Measurements from ENCODE around the gene DCLRE1A. TPM values are rescaled to one million over a fixed set of nuclear protein-coding genes. Genes with fewer than 3 reads are reported as not detected.
A peak's percentile ranks its signal among the peaks of the same experiment; 100 is the strongest.
"Not testable (repeated sequence)": the region's sequence is repeated elsewhere in the genome, so short reads cannot be mapped to it uniquely, and the experiment has no call there.

DCLRE1A gene
- total RNA-seq, 1 donor from 2014 or later: 9.2 TPM

DNA sequence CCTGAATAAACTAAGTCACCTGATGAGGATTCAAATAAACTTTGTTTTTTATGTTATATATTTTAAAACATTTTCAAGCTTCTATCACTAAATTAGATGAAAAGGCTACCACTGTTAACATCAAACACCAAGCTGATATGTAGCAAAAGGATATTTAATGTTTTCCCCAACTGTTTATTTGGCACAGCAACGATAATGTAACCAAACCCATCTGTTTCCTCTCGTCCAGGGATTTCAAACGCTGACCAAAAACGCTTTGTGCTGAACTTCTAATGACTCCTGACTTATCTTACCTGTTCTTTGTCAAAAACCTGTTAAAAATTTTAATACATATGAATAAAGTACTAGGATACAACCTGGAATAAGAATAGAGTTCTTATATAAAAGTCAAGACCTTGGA lies 30.5 kb downstream of the DCLRE1A start:
- Mint-ChIP-seq H3K4me1 (ENCODE audit: unreplicated experiment) (peaks cover 8% of the 10 kb centered on the region), H3K9me3 (no peaks in the 10 kb centered on the region), H3K27ac (no peak overlapping the region), H3K4me3 (no peak overlapping the region), H3K27me3 (peaks cover 8% of the 10 kb centered on the region), H3K36me3 (no peaks in the 10 kb centered on the region)
- no peak for DNase-seq (ENCODE audit: extremely low spot score, unreplicated experiment)
- TF ChIP-seq, protein P1, sequence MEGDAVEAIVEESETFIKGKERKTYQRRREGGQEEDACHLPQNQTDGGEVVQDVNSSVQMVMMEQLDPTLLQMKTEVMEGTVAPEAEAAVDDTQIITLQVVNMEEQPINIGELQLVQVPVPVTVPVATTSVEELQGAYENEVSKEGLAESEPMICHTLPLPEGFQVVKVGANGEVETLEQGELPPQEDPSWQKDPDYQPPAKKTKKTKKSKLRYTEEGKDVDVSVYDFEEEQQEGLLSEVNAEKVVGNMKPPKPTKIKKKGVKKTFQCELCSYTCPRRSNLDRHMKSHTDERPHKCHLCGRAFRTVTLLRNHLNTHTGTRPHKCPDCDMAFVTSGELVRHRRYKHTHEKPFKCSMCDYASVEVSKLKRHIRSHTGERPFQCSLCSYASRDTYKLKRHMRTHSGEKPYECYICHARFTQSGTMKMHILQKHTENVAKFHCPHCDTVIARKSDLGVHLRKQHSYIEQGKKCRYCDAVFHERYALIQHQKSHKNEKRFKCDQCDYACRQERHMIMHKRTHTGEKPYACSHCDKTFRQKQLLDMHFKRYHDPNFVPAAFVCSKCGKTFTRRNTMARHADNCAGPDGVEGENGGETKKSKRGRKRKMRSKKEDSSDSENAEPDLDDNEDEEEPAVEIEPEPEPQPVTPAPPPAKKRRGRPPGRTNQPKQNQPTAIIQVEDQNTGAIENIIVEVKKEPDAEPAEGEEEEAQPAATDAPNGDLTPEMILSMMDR (conservative IDR thresholded peaks at IDR 0.05): no peak

DNA sequence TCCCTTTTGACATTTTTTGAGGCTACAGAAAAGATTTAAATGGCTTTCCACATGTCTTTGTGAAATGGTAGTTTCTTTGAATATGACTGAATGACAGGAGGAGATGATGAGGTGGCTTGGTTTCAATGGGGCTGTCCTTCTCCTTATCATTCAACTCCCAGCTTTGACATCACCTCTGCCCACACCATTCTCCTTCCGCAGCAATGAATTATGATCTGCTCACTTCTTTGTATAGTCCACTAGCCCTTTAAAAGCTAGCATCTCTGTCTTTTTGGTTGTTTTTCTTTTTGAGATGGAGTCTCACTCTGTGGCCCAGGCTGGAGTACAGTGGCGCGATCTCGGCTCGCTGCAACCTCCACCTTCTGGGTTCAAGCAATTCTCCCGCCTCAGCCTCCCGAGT lies 31.7 kb downstream of the DCLRE1A start:
- Mint-ChIP-seq H3K4me1 (ENCODE audit: unreplicated experiment) (peaks cover 8% of the 10 kb centered on the region), H3K36me3 (no peaks in the 10 kb centered on the region), H3K27ac (no peak overlapping the region), H3K9me3 (no peaks in the 10 kb centered on the region), H3K4me3 (no peak overlapping the region), H3K27me3 (peaks cover 8% of the 10 kb centered on the region)
- no peak for DNase-seq (ENCODE audit: extremely low spot score, unreplicated experiment)
- TF ChIP-seq, protein P1 (conservative IDR thresholded peaks at IDR 0.05): no peak

DNA sequence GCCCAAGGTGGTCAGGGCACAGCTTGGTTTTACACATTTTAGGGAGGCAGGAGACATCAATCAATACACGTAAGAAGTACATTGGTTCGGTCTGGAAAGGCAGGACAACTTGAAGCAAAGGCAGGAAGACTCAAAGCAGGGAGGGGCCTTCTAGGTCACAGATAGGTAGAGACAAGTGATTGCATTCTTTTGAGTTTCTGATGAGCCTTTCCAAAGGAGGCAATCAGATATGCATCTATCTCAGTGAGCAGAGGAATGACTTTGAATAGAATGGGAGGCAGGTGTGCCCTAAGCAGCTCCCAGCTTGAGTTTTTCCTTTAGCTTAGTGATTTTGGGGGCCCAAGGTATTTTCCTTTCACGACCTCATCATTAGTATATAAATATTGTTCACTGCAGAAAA lies 32.6 kb downstream of the DCLRE1A start:
- DNase-seq (ENCODE audit: extremely low spot score, unreplicated experiment); H3K4me3 Mint-ChIP-seq; H3K4me1 Mint-ChIP-seq (ENCODE audit: unreplicated experiment); H3K36me3 Mint-ChIP-seq; H3K9me3 Mint-ChIP-seq; H3K27ac Mint-ChIP-seq; H3K27me3 Mint-ChIP-seq: not testable (repeated sequence)

DNA sequence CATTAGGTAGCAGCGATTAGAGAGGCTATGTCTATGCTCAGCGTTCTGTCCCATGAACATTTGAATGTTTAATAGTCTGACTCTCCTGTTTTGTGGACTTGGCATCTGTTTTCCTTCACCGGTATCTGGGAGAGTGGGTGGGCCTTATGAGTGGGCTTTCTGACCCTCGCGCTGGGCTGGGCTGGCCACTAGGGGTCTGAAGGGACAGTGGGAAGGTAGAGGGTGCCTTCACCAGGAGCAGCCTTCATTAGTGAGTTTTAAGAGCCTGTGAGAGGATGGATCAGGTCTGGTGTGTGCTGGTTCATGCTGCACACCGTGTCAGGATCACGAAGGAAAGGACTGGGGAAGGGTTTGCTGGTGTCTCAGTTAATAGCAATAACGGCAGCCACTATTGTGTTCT lies 33.4 kb downstream of the DCLRE1A start:
- H3K36me3 Mint-ChIP-seq: no peaks in the 10 kb centered on the region
- peaks cover 8% of the 10 kb centered on the region for H3K4me1 Mint-ChIP-seq (ENCODE audit: unreplicated experiment)
- H3K27ac Mint-ChIP-seq: no peak overlapping the region
- H3K9me3 Mint-ChIP-seq: no peaks in the 10 kb centered on the region
- H3K4me3 Mint-ChIP-seq: no peak overlapping the region
- TF ChIP-seq, protein P1 (conservative IDR thresholded peaks at IDR 0.05): peak; percentile 65
- H3K27me3 Mint-ChIP-seq: peaks cover 8% of the 10 kb centered on the region
- no peak for DNase-seq (ENCODE audit: extremely low spot score, unreplicated experiment)

DNA sequence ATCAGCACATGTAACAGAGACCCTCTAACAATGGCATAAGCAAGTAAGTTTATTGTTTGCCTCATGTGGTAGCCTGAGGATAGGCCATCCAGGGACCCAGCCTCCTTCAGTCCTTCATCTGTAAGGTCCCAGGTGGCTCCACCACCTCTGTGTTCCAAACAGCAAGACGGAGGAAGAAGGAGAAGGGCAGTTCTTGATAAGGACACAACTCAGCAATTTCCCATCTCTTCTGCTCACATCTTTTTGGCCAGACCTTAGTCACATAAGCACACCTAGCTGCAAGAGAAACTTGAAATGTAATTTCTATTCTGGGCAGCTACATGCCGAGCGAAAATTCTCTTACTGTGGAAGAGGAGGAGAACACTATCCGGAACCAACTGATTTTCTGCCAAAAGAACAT lies 33.9 kb downstream of the DCLRE1A start:
- Mint-ChIP-seq H3K4me1 (ENCODE audit: unreplicated experiment) (peaks cover 8% of the 10 kb centered on the region), H3K27me3 (peaks cover 8% of the 10 kb centered on the region), H3K9me3 (no peaks in the 10 kb centered on the region), H3K27ac (no peak overlapping the region), H3K4me3 (no peak overlapping the region), H3K36me3 (no peaks in the 10 kb centered on the region)
- TF ChIP-seq, protein P1 (conservative IDR thresholded peaks at IDR 0.05): no peak
- no peak for DNase-seq (ENCODE audit: extremely low spot score, unreplicated experiment)

DNA sequence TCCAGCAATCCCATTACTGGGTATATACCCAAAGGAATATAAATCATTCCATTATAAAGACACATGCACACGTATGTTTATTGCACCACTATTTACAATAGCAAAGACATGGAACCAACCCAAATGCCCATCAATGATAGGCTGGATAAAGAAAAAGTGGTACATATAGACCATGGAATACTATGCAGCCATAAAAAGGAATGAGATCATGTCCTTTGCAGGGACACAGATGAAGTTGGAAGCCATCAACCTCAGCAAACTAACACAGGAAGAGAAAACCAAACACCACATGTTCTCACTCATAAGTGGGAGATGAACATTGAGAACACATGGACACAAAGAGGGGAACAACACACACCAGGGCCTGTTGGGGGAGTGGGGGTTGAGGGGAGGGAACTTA lies 39.2 kb downstream of the DCLRE1A start:
- DNase-seq (ENCODE audit: extremely low spot score, unreplicated experiment); H3K36me3 Mint-ChIP-seq; H3K9me3 Mint-ChIP-seq; H3K4me1 Mint-ChIP-seq (ENCODE audit: unreplicated experiment); H3K27ac Mint-ChIP-seq; H3K4me3 Mint-ChIP-seq: not testable (repeated sequence)
- H3K27me3 Mint-ChIP-seq: peaks cover 16% of the 10 kb centered on the region

DNA sequence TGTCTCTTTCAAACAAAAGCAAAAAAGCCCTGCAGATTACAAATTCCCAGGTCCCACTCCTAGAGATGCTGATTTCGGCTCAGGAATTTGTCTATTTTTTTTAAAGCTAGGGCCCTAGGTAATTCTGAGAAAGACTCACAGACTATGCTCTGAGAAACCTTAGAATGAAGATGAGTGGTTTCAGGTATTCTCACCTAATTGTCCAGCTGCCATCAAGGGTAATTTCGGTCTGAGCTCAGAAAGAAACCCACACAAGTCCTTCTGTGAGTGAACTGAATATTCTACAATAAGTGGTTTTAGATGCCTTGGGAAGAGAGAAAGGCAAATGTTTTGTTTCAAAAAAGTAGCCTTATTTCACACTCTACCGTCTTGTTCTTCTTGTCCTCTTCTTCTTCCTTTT lies 45.7 kb downstream of the DCLRE1A start:
- no peaks in the 10 kb centered on the region for H3K36me3 Mint-ChIP-seq
- no peak for DNase-seq (ENCODE audit: extremely low spot score, unreplicated experiment)
- no peak overlapping the region for H3K4me3 Mint-ChIP-seq

More for the DNA sequence above, 45.7 kb downstream of the DCLRE1A start:
- Mint-ChIP-seq H3K27ac (no peak overlapping the region), H3K4me1 (ENCODE audit: unreplicated experiment) (peaks cover 4% of the 10 kb centered on the region), H3K27me3 (peaks cover 33% of the 10 kb centered on the region), H3K9me3 (no peaks in the 10 kb centered on the region)
- TF ChIP-seq, protein P1 (conservative IDR thresholded peaks at IDR 0.05): no peak
